HEK293T (cell line): ENCODE results near the gene TMC8.

Experiments used
- ELF4 ChIP-seq: fragments of 450-650 bp; IDR thresholded peaks from 2 replicates; pipeline ENCODE4 v1.6.1; 2017; ENCODE audit warnings: antibody characterized with exemption
- FOXM1 ChIP-seq: fragments of 450-650 bp; IDR thresholded peaks from 2 replicates; pipeline ENCODE4 v1.6.1; 2017; ENCODE audit warnings: mild to moderate bottlenecking, borderline replicate concordance
- HDGF ChIP-seq: fragments of 450-650 bp; IDR thresholded peaks from 2 replicates; pipeline ENCODE4 v1.6.1; 2017; ENCODE audit warnings: antibody characterized with exemption, borderline replicate concordance

DNA sequence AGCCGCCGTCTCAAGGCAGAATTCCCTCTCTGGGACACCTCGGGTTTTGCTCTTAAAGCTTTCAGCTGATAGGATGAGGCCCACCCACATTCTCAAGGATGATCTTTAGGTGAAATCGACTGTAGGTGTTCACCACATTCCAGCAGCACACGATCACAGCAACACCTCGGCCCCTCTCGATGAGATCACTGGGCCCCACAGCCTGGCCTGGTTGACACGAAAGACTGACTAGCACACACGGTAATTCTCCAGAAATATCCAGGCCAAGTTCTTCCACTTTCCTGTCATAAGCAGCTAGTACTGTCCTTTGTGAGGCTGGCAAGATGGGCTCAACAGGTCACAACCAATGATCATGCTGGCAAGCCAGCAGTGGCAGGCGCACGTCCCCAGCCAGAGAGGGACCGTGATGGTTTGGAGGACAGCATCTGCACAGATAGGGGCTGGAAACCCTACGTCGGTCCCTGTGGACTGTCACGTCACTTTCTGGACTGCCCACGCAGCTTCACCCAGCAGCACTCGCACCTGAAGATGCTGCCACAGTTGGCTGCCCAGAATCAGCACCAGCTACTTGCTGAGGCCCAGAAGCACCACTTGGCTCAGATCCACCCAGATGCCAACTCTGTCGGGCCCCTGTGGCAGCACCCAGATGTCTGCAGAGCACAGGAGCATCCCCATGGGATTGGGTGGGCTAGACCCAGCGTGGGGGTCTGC, 19.4 kb upstream of the TMC8 start:
- TF ChIP-seq ELF4 (no peak), HDGF (no peak), FOXM1 (no peak)
